Stimulated activated naive CD8-positive, alpha-beta T cell treated with anti-CD3 and anti-CD28 coated beads, Interleukin-15, amount 100 ng/mL, for 72 hours (primary cell): ENCODE measurements around the gene GNA12.
A peak's percentile ranks its signal among the peaks of the same experiment; 100 is the strongest.
"Not testable (repeated sequence)": the region's sequence is repeated elsewhere in the genome, so short reads cannot be mapped to it uniquely, and the experiment has no call there.

Experiments
- ATAC-seq: fragments of 150-1000 bp; cut with Tn5 transposase; 2 replicates; pipeline ENCODE4 v1.10.0; 2021; ENCODE audit warnings: mild to moderate bottlenecking, moderate library complexity
- DNase-seq, 2 donors: peaks; one replicate each; pipeline ENCODE4 v3.0.0; 2021 to 2022
- H3K27ac Mint-ChIP-seq, 2 donors: one replicate each; pipeline ENCODE4 v1.8.0; 2022; ENCODE audit warnings: mild to moderate bottlenecking in 2 of 2, mixed read lengths in 2 of 2, moderate library complexity in 2 of 2
- H3K27me3 Mint-ChIP-seq: one replicate; pipeline ENCODE4 v1.8.0; 2022; ENCODE audit warnings: mixed read lengths
- H3K4me1 Mint-ChIP-seq: one replicate; pipeline ENCODE4 v1.8.0; 2022; ENCODE audit warnings: mild to moderate bottlenecking, mixed read lengths
- H3K4me3 Mint-ChIP-seq, 2 donors: one replicate each; pipeline ENCODE4 v1.8.0; 2022; ENCODE audit warnings: mild to moderate bottlenecking in 2 of 2, mixed read lengths in 2 of 2, moderate library complexity in 1 of 2
- H3K9me3 Mint-ChIP-seq, 2 donors: one replicate each; pipeline ENCODE4 v1.8.0; 2022; ENCODE audit warnings: mixed read lengths in 2 of 2

Gene GNA12

DNA sequence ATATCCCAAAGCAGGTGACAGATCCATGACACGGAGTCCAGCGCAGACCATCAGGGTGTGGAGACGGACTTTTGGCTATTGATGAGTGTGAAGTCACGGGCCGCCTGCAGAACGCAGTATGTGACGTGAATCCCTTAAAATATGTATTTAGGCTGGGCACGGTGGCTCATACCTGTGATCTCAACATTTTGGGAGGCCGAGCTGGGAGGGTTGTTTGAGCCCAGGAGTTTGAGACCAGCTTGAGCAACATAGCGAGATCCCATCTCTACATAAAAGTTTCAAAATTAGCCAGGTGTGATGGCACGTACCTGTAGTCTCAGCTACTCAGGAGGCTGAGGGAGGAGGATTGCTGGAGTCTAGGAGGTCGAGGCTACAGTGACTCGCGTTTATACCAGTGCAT, 158.0 kb downstream of the GNA12 start:
- DNase-seq (no peak), ATAC-seq (no peak)
- Mint-ChIP-seq H3K27ac (no peak overlapping the region), H3K9me3 (no peaks in the 10 kb centered on the region), H3K27me3 (peaks cover 85% of the 10 kb centered on the region), H3K4me1 (peaks cover 27% of the 10 kb centered on the region), H3K4me3 (no peak overlapping the region)

DNA sequence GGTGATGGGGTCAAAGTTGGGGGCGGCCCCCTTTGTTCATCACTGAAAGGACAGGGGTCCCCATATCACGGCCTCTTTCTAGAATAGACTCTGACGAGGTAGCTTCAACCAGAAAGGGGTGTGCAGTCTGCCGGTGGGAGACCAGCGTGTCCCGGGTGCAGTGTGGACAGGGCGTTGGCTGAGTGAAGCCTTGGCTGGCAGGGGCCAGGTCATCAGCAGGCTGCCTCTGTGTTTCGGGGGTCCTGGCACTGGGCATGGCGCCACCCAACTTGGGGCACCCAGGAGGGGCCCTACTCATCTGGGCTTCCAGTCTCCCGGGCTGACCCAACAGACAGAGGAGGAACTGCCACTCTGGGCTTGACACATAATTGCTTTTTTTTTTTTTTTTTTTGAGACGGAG, 159.6 kb downstream of the GNA12 start:
- no peak overlapping the region for H3K4me3 Mint-ChIP-seq
- H3K4me1 Mint-ChIP-seq, result peaks cover 12% of the 10 kb centered on the region
- ATAC-seq, result no peak
- H3K9me3 Mint-ChIP-seq, result no peaks in the 10 kb centered on the region
- H3K27ac Mint-ChIP-seq, result no peak overlapping the region
- no peak for DNase-seq
- peaks cover 77% of the 10 kb centered on the region for H3K27me3 Mint-ChIP-seq

DNA sequence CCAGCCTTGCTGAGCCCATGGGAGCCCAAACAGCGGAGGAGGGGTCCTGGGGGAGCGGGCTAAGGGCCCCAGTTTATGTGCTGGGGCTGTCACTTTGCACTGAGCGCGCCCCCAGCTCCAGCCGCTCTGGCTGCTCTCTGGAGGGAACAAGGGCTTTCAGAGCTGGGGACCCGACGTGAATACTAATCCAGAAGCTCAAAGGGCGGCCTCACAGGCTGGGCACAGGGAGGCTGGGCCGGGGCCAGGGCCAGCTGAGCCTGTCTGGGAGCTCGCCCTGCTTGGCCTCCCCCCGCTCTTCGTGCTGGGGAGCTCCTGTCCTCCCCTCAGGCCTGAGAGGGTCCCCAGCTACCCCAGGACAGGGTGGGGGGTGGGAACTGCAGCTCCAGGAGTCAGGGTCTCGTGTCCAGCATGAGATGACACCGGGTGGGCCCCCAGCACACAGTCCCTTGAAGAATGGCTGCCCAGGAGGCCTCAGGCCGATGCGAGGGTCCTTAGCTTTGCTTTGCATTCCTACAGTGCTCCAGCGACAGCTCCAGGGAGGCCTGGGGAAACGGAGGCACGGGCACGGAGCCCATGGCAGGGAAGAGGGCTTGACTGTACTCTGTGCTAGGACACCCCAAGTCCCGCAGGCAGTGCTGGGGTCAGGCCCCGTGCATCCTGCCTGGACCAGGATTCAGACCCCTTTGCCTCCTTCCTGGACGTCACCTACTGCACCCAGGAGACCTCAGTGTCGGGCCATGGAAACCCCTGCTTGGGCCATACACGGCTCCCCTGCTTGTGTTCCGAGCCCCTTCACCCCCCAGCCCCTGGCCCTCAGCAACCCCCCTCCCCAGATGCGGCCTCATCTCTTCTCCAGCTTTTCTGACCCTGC, 161.9 kb downstream of the GNA12 start:
- no peaks in the 10 kb centered on the region for H3K9me3 Mint-ChIP-seq
- H3K4me1 Mint-ChIP-seq, result no peaks in the 10 kb centered on the region
- H3K4me3 Mint-ChIP-seq, result no peak overlapping the region

DNA sequence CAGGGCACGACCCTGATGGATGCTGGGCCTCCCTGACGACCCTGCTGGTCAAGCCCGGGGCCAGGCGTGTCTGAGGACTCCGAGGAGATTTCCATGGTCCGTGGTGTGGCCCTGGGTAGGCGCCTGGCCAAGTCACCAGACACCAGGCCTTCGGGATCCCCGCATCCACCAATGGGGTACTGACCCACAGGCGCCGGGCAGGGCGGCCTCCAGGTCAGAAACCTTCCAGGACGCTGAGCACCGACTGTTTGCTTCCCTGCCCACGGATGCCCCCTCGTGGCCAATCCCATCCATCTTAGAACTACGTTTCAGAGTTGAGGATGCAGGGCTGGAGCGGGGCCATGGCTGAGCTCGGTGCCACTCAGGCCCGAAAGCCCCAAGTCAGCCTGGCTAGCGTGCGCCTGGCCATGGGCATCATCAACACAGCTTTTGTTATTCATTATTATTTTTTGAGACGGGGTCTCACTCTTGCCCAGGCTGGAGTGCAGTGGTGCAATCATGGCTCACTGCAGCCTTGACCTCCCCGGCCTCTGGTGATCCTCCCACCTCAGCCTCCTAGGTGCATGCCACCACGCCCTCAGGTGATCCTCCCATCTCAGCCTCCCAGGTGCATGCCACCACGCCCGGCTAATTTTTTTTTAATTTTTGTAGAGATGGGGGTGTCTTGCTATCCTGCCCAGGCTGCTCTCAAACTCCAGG, 163.2 kb downstream of the GNA12 start:
- DNase-seq (peak in 1 of 2 donors; percentile 47), ATAC-seq (peak; percentile 53)
- Mint-ChIP-seq H3K27me3 (peaks cover 52% of the 10 kb centered on the region), H3K4me3 (no peak overlapping the region), H3K4me1 (no peaks in the 10 kb centered on the region), H3K9me3 (no peaks in the 10 kb centered on the region), H3K27ac (no peak overlapping the region)

More for the DNA sequence above, 161.9 kb downstream of the GNA12 start:
- Mint-ChIP-seq H3K27me3 (peaks cover 61% of the 10 kb centered on the region), H3K27ac (no peak overlapping the region)
- ATAC-seq, result no peak
- no peak for DNase-seq

DNA sequence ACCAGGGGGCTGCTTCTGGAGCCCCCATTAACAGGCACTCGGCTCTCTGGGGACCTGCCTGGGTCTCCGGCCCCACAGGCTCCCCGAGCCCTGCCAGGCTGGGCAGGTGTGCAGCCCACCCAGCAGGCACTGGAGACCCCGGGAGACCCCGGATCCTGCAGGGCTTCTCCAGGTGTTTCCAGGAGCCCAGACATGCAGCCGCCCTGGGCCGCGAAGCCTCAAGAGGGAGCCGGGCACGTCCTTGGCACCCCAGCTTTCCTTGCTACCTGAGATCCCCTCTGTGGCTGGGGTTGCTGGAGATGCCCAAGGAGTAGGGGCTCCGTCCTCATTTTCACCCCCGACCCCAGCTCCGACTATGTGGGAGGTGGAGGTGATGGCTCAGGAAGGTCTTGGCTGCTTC, 163.9 kb downstream of the GNA12 start:
- Mint-ChIP-seq H3K4me1 (no peaks in the 10 kb centered on the region), H3K9me3 (no peaks in the 10 kb centered on the region), H3K27ac (no peak overlapping the region), H3K4me3 (no peak overlapping the region), H3K27me3 (peaks cover 48% of the 10 kb centered on the region)
- DNase-seq (no peak), ATAC-seq (no peak)

DNA sequence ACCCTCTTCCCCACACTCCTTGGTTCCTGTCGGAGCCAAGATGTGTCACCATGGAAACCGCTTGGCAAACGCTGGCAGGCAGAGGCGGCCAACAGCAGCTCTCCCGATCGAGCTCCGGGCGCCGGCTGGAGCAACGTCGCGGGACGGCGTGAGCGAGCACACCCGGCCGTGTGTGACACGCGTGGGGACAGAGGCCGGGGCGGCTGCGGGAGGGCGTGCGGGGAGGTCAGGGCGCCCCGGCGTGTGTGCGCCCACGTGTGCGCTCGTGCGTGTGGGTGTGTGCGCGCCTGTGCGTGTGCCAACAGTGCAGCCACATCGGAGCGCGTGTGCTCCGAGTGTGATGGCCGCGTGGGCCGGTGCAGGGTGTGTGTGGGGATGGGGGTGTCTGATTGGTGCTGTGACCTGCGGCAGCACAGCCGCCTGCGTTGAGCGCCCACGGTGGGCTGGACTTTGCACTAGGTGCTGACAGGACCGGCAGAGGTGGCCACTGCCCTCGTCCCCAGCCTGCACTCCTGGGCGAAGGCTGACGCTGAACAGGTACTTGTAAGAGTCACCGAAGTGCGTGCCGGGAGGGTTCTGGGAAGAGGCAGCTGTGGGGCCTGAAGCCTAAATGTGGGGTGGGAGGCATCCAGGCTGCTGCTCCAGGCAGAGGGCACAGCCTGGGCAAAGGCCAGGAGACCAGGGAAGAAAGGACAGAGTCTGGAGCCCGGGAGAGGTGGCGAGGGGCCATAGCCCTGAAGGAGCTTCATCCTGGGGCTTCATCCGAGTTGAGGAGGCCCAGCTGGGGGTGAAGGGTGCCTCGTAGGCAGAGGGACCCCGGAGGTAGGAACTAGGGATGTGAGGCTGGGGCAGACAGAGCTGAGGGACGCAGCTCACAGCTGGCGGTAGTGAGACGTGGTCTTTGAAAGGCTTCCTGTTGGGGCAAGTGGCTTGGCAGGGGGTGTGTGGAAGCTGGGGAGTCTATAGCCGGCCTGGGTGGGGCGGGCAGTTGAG, 164.7 kb downstream of the GNA12 start:
- ATAC-seq, result peak; percentile 55
- not testable (repeated sequence) for H3K4me3 Mint-ChIP-seq, DNase-seq, H3K4me1 Mint-ChIP-seq, H3K9me3 Mint-ChIP-seq, H3K27ac Mint-ChIP-seq
- peaks cover 48% of the 10 kb centered on the region for H3K27me3 Mint-ChIP-seq

DNA sequence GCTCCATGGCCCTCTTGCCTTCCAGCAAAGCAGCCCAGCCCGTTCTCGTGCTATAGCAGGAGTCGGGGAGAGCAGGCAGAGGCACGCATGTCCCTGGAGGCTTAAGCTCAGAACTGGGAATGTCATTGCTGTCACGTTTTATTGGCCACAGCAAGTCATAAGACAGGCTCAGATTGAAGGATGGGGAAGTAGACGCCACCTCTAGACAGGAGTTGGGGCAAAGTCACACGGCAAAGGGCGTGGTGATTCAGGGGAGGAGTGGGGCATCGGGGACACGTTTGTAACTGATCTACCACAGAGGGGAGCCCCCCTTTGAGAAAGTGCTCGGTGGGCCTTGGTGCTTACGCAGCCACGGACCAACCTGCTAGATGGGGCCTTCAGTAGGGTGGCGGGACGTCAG, 165.7 kb downstream of the GNA12 start:
- not testable (repeated sequence) for H3K4me3 Mint-ChIP-seq, DNase-seq, H3K27ac Mint-ChIP-seq, ATAC-seq, H3K4me1 Mint-ChIP-seq, H3K9me3 Mint-ChIP-seq
- H3K27me3 Mint-ChIP-seq, result peaks cover 52% of the 10 kb centered on the region
